SK-N-SH (cell line): ENCODE data around the gene ATIC. TPM values are rescaled to one million over a fixed set of nuclear protein-coding genes. Genes with fewer than 3 reads are reported as not detected.

ENCODE experiments used
- CTCF ChIA-PET: fragments of 300-600, 350-600 bp; formaldehyde crosslinking; extraction: SDS; loops from one replicate; lab custom pipeline; 2021; lab: Yijun Ruan, JAX
- POLR2A ChIA-PET: fragments of 350-600 bp; sonication (Branson Sonifier 250); formaldehyde crosslinking; extraction: SDS; loops from one replicate; lab custom pipeline; 2020; ENCODE audit warnings: antibody characterized with exemption, inconsistent platforms; lab: Yijun Ruan, JAX
- DNase-seq: peaks from one replicate; pipeline ENCODE4 v3.0.0; 2012
- H2AFZ ChIP-seq: fragments of 200-600 bp; sonication (generic); 2 replicates; pipeline ENCODE4 v1.8.1; 2016; ENCODE audit warnings: antibody characterized with exemption, mild to moderate bottlenecking, low read depth
- H3F3A ChIP-seq: fragments of 200-600 bp; sonication (generic); replicated peaks from 2 replicates; pipeline ENCODE3; 2016; ENCODE audit warnings: antibody characterized with exemption, mild to moderate bottlenecking; ENCODE audit not compliant: insufficient read depth
- H3K27ac ChIP-seq, 2 experiments: fragments of 200-500 bp in 1 of 2; fragments of 200-600 bp in 1 of 2; sonication (Bioruptor generic) in 1 of 2; sonication (generic), shearing (Covaris generic) in 1 of 2; 2 replicates each; pipeline versions ENCODE4 v1.5.1 to v1.6.1; 2014 to 2016; ENCODE audit warnings: low read depth in 2 of 2, inconsistent platforms in 1 of 2, low read length in 1 of 2, mild to moderate bottlenecking in 1 of 2, mixed read lengths in 1 of 2
- H3K27me3 ChIP-seq: fragments of 200-600 bp; sonication (generic), shearing (Covaris generic); 2 replicates; pipeline ENCODE4 v1.6.1; 2016; ENCODE audit warnings: mixed run types; ENCODE audit not compliant: insufficient read depth
- H3K36me3 ChIP-seq, 2 experiments: fragments of 200-500 bp in 1 of 2; fragments of 200-600 bp in 1 of 2; sonication (Bioruptor generic) in 1 of 2; sonication (generic) in 1 of 2; replicated peaks in 1 of 2; 2 replicates each; pipeline versions ENCODE3 to v1.5.1; 2014 to 2016; ENCODE audit warnings: low read length in 1 of 2, mild to moderate bottlenecking in 1 of 2; ENCODE audit not compliant: insufficient read depth in 2 of 2, control insufficient read depth in 1 of 2
- H3K4me1 ChIP-seq, 2 experiments: fragments of 200-500 bp in 1 of 2; fragments of 200-600 bp in 1 of 2; sonication (Bioruptor generic) in 1 of 2; sonication (generic), shearing (Covaris generic) in 1 of 2; 2 replicates each; pipeline versions ENCODE4 v1.5.1 to v1.6.1; 2014 to 2016; ENCODE audit warnings: low read depth in 1 of 2, low read length in 1 of 2, mixed run types in 1 of 2; ENCODE audit not compliant: insufficient read depth in 2 of 2, control insufficient read depth in 1 of 2
- H3K4me2 ChIP-seq: fragments of 200-600 bp; sonication (generic), shearing (Covaris generic); 2 replicates; pipeline ENCODE4 v1.6.1; 2017; ENCODE audit warnings: mixed run types
- H3K4me3 ChIP-seq, 2 experiments: fragments of 200-500 bp in 1 of 2; fragments of 200-600 bp in 1 of 2; sonication (Bioruptor generic) in 1 of 2; sonication (generic), shearing (Covaris generic) in 1 of 2; 2 replicates each; pipeline versions ENCODE4 v1.5.1 to v1.8.1; 2014 to 2016; ENCODE audit warnings: low read depth in 2 of 2, inconsistent platforms in 1 of 2, low read length in 1 of 2, mild to moderate bottlenecking in 1 of 2, mixed read lengths in 1 of 2, moderate library complexity in 1 of 2
- H3K79me2 ChIP-seq: fragments of 200-600 bp; sonication (generic); 2 replicates; pipeline ENCODE4 v1.8.1; 2017; ENCODE audit warnings: mild to moderate bottlenecking; ENCODE audit not compliant: insufficient read depth
- H3K9ac ChIP-seq: fragments of 200-600 bp; sonication (generic); 2 replicates; pipeline ENCODE4 v1.6.1; 2017; ENCODE audit warnings: mixed run types
- H3K9me2 ChIP-seq: fragments of 200-600 bp; sonication (generic); 2 replicates; pipeline ENCODE4 v1.6.1; 2017; ENCODE audit warnings: mixed run types
- H3K9me3 ChIP-seq: fragments of 200-600 bp; sonication (generic); 2 replicates; pipeline ENCODE4 v1.6.1; 2017; ENCODE audit warnings: mixed run types, mild to moderate bottlenecking, moderate library complexity
- H4K20me1 ChIP-seq: fragments of 200-600 bp; sonication (generic); 2 replicates; pipeline ENCODE4 v1.6.1; 2017; ENCODE audit warnings: mild to moderate bottlenecking, mixed run types; ENCODE audit not compliant: insufficient read depth
- CHD2 ChIP-seq: fragments of 150-350 bp; IDR thresholded peaks from 2 replicates; pipeline ENCODE4 v1.6.1; 2018; ENCODE audit warnings: low read length; ENCODE audit not compliant: partially characterized antibody
- EP300 ChIP-seq, 2 experiments: IDR thresholded peaks; 2 replicates each; pipeline versions ENCODE4 v1.4.0 to v1.6.1; 2012; ENCODE audit warnings: borderline replicate concordance in 1 of 2, low read depth in 1 of 2, low read length in 1 of 2
- EZH2phosphoT487 ChIP-seq: fragments of 200-600 bp; sonication (generic); IDR thresholded peaks from 2 replicates; pipeline ENCODE4 v1.6.1; 2017; ENCODE audit warnings: low read depth, mixed run types, mild to moderate bottlenecking, antibody characterized with exemption, moderate library complexity, borderline replicate concordance
- FOSL2 ChIP-seq: IDR thresholded peaks from 2 replicates; pipeline ENCODE4 v1.4.0; 2012; ENCODE audit warnings: low read depth, mild to moderate bottlenecking, moderate library complexity, borderline replicate concordance
- FOXJ3 ChIP-seq: sonication (generic); formaldehyde crosslinking; IDR thresholded peaks from 2 replicates; pipeline ENCODE4 v1.5.1; 2020; ENCODE audit warnings: mild to moderate bottlenecking, missing genetic modification reagents
- FOXM1 ChIP-seq: IDR thresholded peaks from 2 replicates; pipeline ENCODE4 v1.4.0; 2012; ENCODE audit warnings: low read depth, mild to moderate bottlenecking
- GABPA ChIP-seq: IDR thresholded peaks from 2 replicates; pipeline ENCODE4 v1.4.0; 2012; ENCODE audit warnings: low read depth, mild to moderate bottlenecking
- GATA2 ChIP-seq: sonication (generic); formaldehyde crosslinking; IDR thresholded peaks from 2 replicates; pipeline ENCODE4 v1.5.0; 2020; ENCODE audit warnings: mild to moderate bottlenecking, missing genetic modification reagents
- JUND ChIP-seq: IDR thresholded peaks from 2 replicates; pipeline ENCODE4 v1.4.0; 2012
- MAX ChIP-seq: IDR thresholded peaks from 2 replicates; pipeline ENCODE4 v1.4.0; 2012; ENCODE audit warnings: low read depth
- MXI1 ChIP-seq: IDR thresholded peaks from 2 replicates; pipeline ENCODE4 v1.6.1; 2012; ENCODE audit warnings: mild to moderate bottlenecking, low read depth, low read length, improper control_type of control experiment
- NRF1 ChIP-seq: IDR thresholded peaks from 2 replicates; pipeline ENCODE4 v1.6.1; 2012; ENCODE audit warnings: low read depth, mild to moderate bottlenecking, low read length
- POLR2AphosphoS5 ChIP-seq: IDR thresholded peaks from 2 replicates; pipeline ENCODE4 v1.6.1; 2012; ENCODE audit warnings: low read depth, low read length
- REST ChIP-seq: IDR thresholded peaks from 2 replicates; pipeline ENCODE4 v1.6.1; 2012; ENCODE audit warnings: mild to moderate bottlenecking, low read depth, low read length, moderate library complexity
- SMC3 ChIP-seq: IDR thresholded peaks from 2 replicates; pipeline ENCODE4 v1.6.1; 2012; ENCODE audit warnings: low read depth, low read length, improper control_type of control experiment
- TCF12 ChIP-seq: IDR thresholded peaks from 2 replicates; pipeline ENCODE4 v1.4.0; 2012
- TEAD4 ChIP-seq: IDR thresholded peaks from 2 replicates; pipeline ENCODE4 v1.4.0; 2012; ENCODE audit warnings: mild to moderate bottlenecking, borderline replicate concordance; ENCODE audit not compliant: insufficient read depth
- USF1 ChIP-seq: IDR thresholded peaks from 2 replicates; pipeline ENCODE4 v1.4.0; 2012; ENCODE audit warnings: low read depth, borderline replicate concordance
- YY1 ChIP-seq: IDR thresholded peaks from 2 replicates; pipeline ENCODE4 v1.4.0; 2012; ENCODE audit warnings: low read depth, mild to moderate bottlenecking
- ZBTB33 ChIP-seq: IDR thresholded peaks from 2 replicates; pipeline ENCODE4 v1.4.0; 2012; ENCODE audit warnings: low read depth, borderline replicate concordance
- WGBS: methylation state at CpG from one replicate; pipeline ENCODE4 v1.1.6; 2017; ENCODE audit warnings: low lambda C conversion rate; 5-methylcytosine and 5-hydroxymethylcytosine counted together
- polyA plus RNA-seq, 3 experiments: library from polyadenylated mRNA; depleted of rRNA; stranded (reverse); fragments of >200 nt; gene quantifications; 2 replicates each; pipeline ENCODE4 v1.2.3, GENCODE V29; 2012

The ATIC gene
- polyA plus RNA-seq, 1 of the 3 experiments (the other 2 are of a cell fraction) = 108 TPM

GRCh38 chr2:215382011-215382410, 70.2 kb downstream of the ATIC start:
- POLR2A ChIA-PET = no interaction called here
- WGBS = 97% methylated on average over 7 of the region's 7 CpGs
- Histone ChIP-seq H3K79me2 (peaks cover 53% of the 10 kb centered on the region), H3K4me1 (no peaks in the 10 kb centered on the region), H3K4me3 (no peak overlapping the region), H3K4me2 (no peak overlapping the region), H2AFZ (no peak overlapping the region), H3K27ac (peak overlapping the region in 1 of 2 experiments; percentile 26; a peak in 2 of 4 replicates), H3K27me3 (no peaks in the 10 kb centered on the region), H3F3A (peaks cover 95% of the 10 kb centered on the region), H3K36me3 (peaks cover 72 to 99% of the 10 kb centered on the region in 2 experiments), H3K9me3 (no peaks in the 10 kb centered on the region), H3K9ac (no peak overlapping the region)
- no peak for DNase-seq
- CTCF ChIA-PET = no interaction called here
- TF ChIP-seq ZBTB33 (no peak), JUND (no peak), FOXJ3 (CRISPR knock-in tag) (no peak), REST (no peak), EP300 (IDR thresholded peaks at IDR 0.05; ENCODE audit: borderline replicate concordance in 1 of 2, low read depth in 1 of 2, low read length in 1 of 2) (no peak), POLR2AphosphoS5 (no peak), YY1 (no peak), GABPA (no peak), FOXM1 (no peak), TCF12 (no peak), GATA2 (CRISPR knock-in tag) (no peak), MXI1 (no peak), USF1 (no peak), MAX (no peak), FOSL2 (no peak), CHD2 (no peak), TEAD4 (no peak), SMC3 (no peak), NRF1 (no peak), EZH2phosphoT487 (no peak)
- TF ChIP-seq, all 33 proteins: peak for 0
- H3K9me2 ChIP-seq = no peaks in the 10 kb centered on the region
- peaks cover 63% of the 10 kb centered on the region for H4K20me1 ChIP-seq
